ENCODE data around the gene PDLIM1. TPM values are rescaled to one million over a fixed set of nuclear protein-coding genes. Genes with fewer than 3 reads are reported as not detected.

PDLIM1 gene
- total and polyA plus RNA-seq, 2 experiments from 2014 or later = 32.0 to 143 TPM

GRCh38 chr10:95201736-95202135 is 89.1 kb downstream of the PDLIM1 start:
- Histone ChIP-seq H3K27ac (no peak overlapping the region), H3K9ac (no peak overlapping the region), H4K20me1 (ENCODE audit: insufficient read depth) (no peaks in the 10 kb centered on the region), H3K79me2 (ENCODE audit: insufficient read depth) (no peaks in the 10 kb centered on the region), H3K9me3 (ENCODE audit: low read depth) (no peaks in the 10 kb centered on the region), H3K36me3 (ENCODE audit: low read depth) (no peaks in the 10 kb centered on the region), H3K4me1 (ENCODE audit: insufficient read depth) (no peaks in the 10 kb centered on the region), H3K4me3 (no peak overlapping the region), H3K9me2 (ENCODE audit: insufficient read depth) (no peaks in the 10 kb centered on the region), H3K27me3 (replicated peaks; ENCODE audit: insufficient read depth) (no peaks in the 10 kb centered on the region), H2AFZ (no peak overlapping the region), H3F3A (ENCODE audit: insufficient read depth) (no peaks in the 10 kb centered on the region), H3K4me2 (ENCODE audit: unreplicated experiment) (no peak overlapping the region)
- DNase-seq = peak; percentile 74
- no peak for TF ChIP-seq EZH2phosphoT487 (IDR thresholded peaks at IDR 0.05; ENCODE audit: insufficient read depth, low read depth)
- TF ChIP-seq EZH2 (IDR thresholded peaks at IDR 0.05; ENCODE audit: insufficient read depth, poor library complexity, severe bottlenecking) = no peak
- 58% methylated on average over 4 of the region's 4 CpGs for WGBS, 2 experiments (ENCODE audit: low coverage in 1 of 2, low lambda C conversion rate in 2 of 2, missing lambda C conversion rate in 2 of 2)
- in situ Hi-C loops (cut with MboI) = loop anchor here (10.0 kb wide), 1 partner anchor 163 kb away; no protein-coding TSS in a partner anchor

GRCh38 chr10:95196046-95196445 is 94.8 kb downstream of the PDLIM1 start:
- no peak for TF ChIP-seq EZH2phosphoT487 (IDR thresholded peaks at IDR 0.05; ENCODE audit: insufficient read depth, low read depth)
- no peak for TF ChIP-seq EZH2 (IDR thresholded peaks at IDR 0.05; ENCODE audit: insufficient read depth, poor library complexity, severe bottlenecking)
- Histone ChIP-seq H3F3A (ENCODE audit: insufficient read depth) (no peaks in the 10 kb centered on the region), H3K79me2 (ENCODE audit: insufficient read depth) (no peaks in the 10 kb centered on the region), H2AFZ (no peak overlapping the region), H3K36me3 (ENCODE audit: low read depth) (no peaks in the 10 kb centered on the region), H3K4me3 (no peak overlapping the region), H3K27me3 (replicated peaks; ENCODE audit: insufficient read depth) (no peaks in the 10 kb centered on the region), H3K4me1 (ENCODE audit: insufficient read depth) (no peaks in the 10 kb centered on the region), H3K27ac (no peak overlapping the region), H3K9ac (no peak overlapping the region), H3K9me2 (ENCODE audit: insufficient read depth) (no peaks in the 10 kb centered on the region), H3K9me3 (ENCODE audit: low read depth) (no peaks in the 10 kb centered on the region), H3K4me2 (ENCODE audit: unreplicated experiment) (no peak overlapping the region), H4K20me1 (ENCODE audit: insufficient read depth) (no peaks in the 10 kb centered on the region)
- in situ Hi-C loops (cut with MboI) = no loop called here
- no peak for DNase-seq
- WGBS, 2 experiments (ENCODE audit: low coverage in 1 of 2, low lambda C conversion rate in 2 of 2, missing lambda C conversion rate in 2 of 2) = 42 to 48% methylated on average over 3 of the region's 3 CpGs

GRCh38 chr10:95193944-95194343 is 96.9 kb downstream of the PDLIM1 start, which contains the start of gene ACSM6:
ACSM6 (plus strand) TSS chr10:95194238; CDS start chr10:95194486, 248 bp downstream.
- H2AFZ ChIP-seq = no peak within 1 kb of the TSS
- H3K9me3 ChIP-seq (ENCODE audit: low read depth) = no peaks in the 10 kb centered on the region
- H3K27ac ChIP-seq = no peak within 1 kb of the TSS
- H3K9ac ChIP-seq = no peak within 1 kb of the TSS
- no peaks in the 10 kb centered on the region for H3K9me2 ChIP-seq (ENCODE audit: insufficient read depth)
- 48 to 57% methylated on average over 1 of the region's 1 CpG for WGBS, 2 experiments (ENCODE audit: low coverage in 1 of 2, low lambda C conversion rate in 2 of 2, missing lambda C conversion rate in 2 of 2)
- H3K27me3 ChIP-seq (replicated peaks; ENCODE audit: insufficient read depth) = no peaks in the 10 kb centered on the region
- no peak for DNase-seq
- no peaks in the 10 kb centered on the region for H3F3A ChIP-seq (ENCODE audit: insufficient read depth)
- no peak within 1 kb of the TSS for H3K4me3 ChIP-seq
- no peaks in the 10 kb centered on the region for H4K20me1 ChIP-seq (ENCODE audit: insufficient read depth)
- TF ChIP-seq EZH2phosphoT487 (IDR thresholded peaks at IDR 0.05; ENCODE audit: insufficient read depth, low read depth) (no peak), EZH2 (IDR thresholded peaks at IDR 0.05; ENCODE audit: insufficient read depth, poor library complexity, severe bottlenecking) (no peak)
- H3K79me2 ChIP-seq (ENCODE audit: insufficient read depth) = no peaks in the 10 kb centered on the region
- in situ Hi-C loops (cut with MboI) = no loop called here
- no peak within 1 kb of the TSS for H3K4me2 ChIP-seq (ENCODE audit: unreplicated experiment)
- no peaks in the 10 kb centered on the region for H3K4me1 ChIP-seq (ENCODE audit: insufficient read depth)
- no peaks in the 10 kb centered on the region for H3K36me3 ChIP-seq (ENCODE audit: low read depth)

- DNase-seq = no peak
- no peak overlapping the region for H3K9ac ChIP-seq
- no peaks in the 10 kb centered on the region for H3K4me1 ChIP-seq (ENCODE audit: insufficient read depth)
- TF ChIP-seq EZH2 (IDR thresholded peaks at IDR 0.05; ENCODE audit: insufficient read depth, poor library complexity, severe bottlenecking) = no peak
- no peak for TF ChIP-seq EZH2phosphoT487 (IDR thresholded peaks at IDR 0.05; ENCODE audit: insufficient read depth, low read depth)
- no peak overlapping the region for H2AFZ ChIP-seq
- in situ Hi-C loops (cut with MboI) = no loop called here
- no peaks in the 10 kb centered on the region for H3K36me3 ChIP-seq (ENCODE audit: low read depth)
- no peak overlapping the region for H3K27ac ChIP-seq
- no peaks in the 10 kb centered on the region for H3K27me3 ChIP-seq (replicated peaks; ENCODE audit: insufficient read depth)
- H4K20me1 ChIP-seq (ENCODE audit: insufficient read depth) = no peaks in the 10 kb centered on the region
- no peak overlapping the region for H3K4me3 ChIP-seq
- H3F3A ChIP-seq (ENCODE audit: insufficient read depth) = no peaks in the 10 kb centered on the region
- no peaks in the 10 kb centered on the region for H3K9me2 ChIP-seq (ENCODE audit: insufficient read depth)
- no peaks in the 10 kb centered on the region for H3K9me3 ChIP-seq (ENCODE audit: low read depth)
- H3K79me2 ChIP-seq (ENCODE audit: insufficient read depth) = no peaks in the 10 kb centered on the region
- no peak overlapping the region for H3K4me2 ChIP-seq (ENCODE audit: unreplicated experiment)
These were observed 102.2 kb downstream of the PDLIM1 start for GRCh38 chr10:95188593-95188992.

GRCh38 chr10:95187617-95188016 is 103.2 kb downstream of the PDLIM1 start:
- Histone ChIP-seq H3K9me3 (ENCODE audit: low read depth) (no peaks in the 10 kb centered on the region), H3K27ac (no peak overlapping the region), H2AFZ (no peak overlapping the region), H3K4me2 (ENCODE audit: unreplicated experiment) (no peak overlapping the region), H4K20me1 (ENCODE audit: insufficient read depth) (no peaks in the 10 kb centered on the region), H3K4me1 (ENCODE audit: insufficient read depth) (no peaks in the 10 kb centered on the region), H3K79me2 (ENCODE audit: insufficient read depth) (no peaks in the 10 kb centered on the region), H3F3A (ENCODE audit: insufficient read depth) (no peaks in the 10 kb centered on the region), H3K9ac (no peak overlapping the region), H3K36me3 (ENCODE audit: low read depth) (no peaks in the 10 kb centered on the region), H3K27me3 (replicated peaks; ENCODE audit: insufficient read depth) (no peaks in the 10 kb centered on the region), H3K9me2 (ENCODE audit: insufficient read depth) (no peaks in the 10 kb centered on the region), H3K4me3 (no peak overlapping the region)
- in situ Hi-C loops (cut with MboI) = no loop called here
- no peak for TF ChIP-seq EZH2phosphoT487 (IDR thresholded peaks at IDR 0.05; ENCODE audit: insufficient read depth, low read depth)
- TF ChIP-seq EZH2 (IDR thresholded peaks at IDR 0.05; ENCODE audit: insufficient read depth, poor library complexity, severe bottlenecking) = no peak
- 72 to 75% methylated on average over 3 of the region's 3 CpGs for WGBS, 2 experiments (ENCODE audit: low coverage in 1 of 2, low lambda C conversion rate in 2 of 2, missing lambda C conversion rate in 2 of 2)
- DNase-seq = no peak

Other genes with a start within 250 kb of the PDLIM1 start
- gene CYP2C8, start 221.5 kb downstream of the PDLIM1 start, total RNA-seq (2014; rRNA removed; shearing (Covaris generic)) = not detected in 2 replicates
- not detected in 2 replicates for gene CYP2C8, start 221.5 kb downstream of the PDLIM1 start, polyA plus RNA-seq (2016; fragmentation: Nextera tagmentation; extraction: Ambion mirVana)
- not detected in 2 replicates for gene ACSM6, start 96.8 kb downstream of the PDLIM1 start, total RNA-seq (2014; rRNA removed; shearing (Covaris generic))
- 0.08 TPM in 1 of 2 replicates, not detected in the other for gene ACSM6, start 96.8 kb downstream of the PDLIM1 start, polyA plus RNA-seq (2016; fragmentation: Nextera tagmentation; extraction: Ambion mirVana)